GM19467 (cell line): Measurements from ENCODE around the gene SUMO3.

Experiments used
- ATAC-seq: cut with Tn5 transposase; IDR thresholded peaks from one replicate; pipeline ENCODE4 v1.9.1; 2021; ENCODE audit warnings: mild to moderate bottlenecking, moderate library complexity; ENCODE audit not compliant: unreplicated experiment

SUMO3 gene

DNA sequence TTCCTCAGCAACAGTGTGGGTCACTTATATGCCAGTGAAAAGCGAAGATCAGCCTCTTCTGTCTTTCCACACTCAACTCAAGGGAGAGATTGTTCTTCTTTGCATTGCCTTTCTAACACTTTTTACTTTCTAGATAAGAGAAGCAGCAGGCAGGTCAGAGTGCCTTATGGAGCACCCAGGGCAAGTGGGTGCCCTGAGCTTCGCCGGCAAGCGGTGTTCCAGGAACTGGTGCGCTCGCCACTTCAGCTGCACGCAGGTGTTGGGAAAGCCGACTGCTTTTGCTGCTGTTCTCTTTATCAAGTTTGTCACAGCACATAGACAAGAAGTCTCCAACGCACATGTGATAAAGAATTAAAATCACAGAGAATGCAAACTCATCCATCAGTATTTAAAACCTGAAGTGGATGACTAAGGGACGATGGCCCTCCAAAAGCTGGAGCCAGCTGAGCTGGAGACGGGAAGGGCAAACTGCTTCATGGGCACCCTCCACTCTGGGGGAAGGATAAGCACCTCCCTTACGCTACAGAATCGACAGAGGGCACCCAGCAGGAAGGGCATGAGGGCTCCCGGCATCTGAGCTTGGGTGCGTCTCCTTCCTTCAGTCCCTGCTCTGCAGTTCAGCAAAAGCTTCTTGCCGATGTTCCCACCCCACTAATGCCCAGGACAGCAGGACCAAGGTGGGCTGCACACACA is 36.9 kb downstream of the SUMO3 start:
- no peak for ATAC-seq

DNA sequence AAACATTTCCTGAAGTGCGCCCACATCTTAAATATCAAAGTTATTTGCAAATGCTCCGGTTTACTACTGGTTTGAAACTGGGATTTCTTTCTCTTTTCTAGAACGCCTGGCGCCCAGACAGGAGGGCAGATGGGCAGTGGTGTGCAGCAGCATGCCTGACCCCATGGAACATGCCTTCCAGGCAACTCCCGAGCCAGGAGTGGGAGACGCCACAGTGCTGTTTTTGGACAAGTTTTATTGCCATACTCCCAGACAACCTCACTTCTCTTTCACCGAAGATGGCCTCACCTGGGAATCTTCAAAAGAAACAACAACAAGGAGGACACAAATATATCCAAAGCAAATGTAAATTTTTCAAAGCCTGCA is 37.7 kb downstream of the SUMO3 start:
- no peak for ATAC-seq

DNA sequence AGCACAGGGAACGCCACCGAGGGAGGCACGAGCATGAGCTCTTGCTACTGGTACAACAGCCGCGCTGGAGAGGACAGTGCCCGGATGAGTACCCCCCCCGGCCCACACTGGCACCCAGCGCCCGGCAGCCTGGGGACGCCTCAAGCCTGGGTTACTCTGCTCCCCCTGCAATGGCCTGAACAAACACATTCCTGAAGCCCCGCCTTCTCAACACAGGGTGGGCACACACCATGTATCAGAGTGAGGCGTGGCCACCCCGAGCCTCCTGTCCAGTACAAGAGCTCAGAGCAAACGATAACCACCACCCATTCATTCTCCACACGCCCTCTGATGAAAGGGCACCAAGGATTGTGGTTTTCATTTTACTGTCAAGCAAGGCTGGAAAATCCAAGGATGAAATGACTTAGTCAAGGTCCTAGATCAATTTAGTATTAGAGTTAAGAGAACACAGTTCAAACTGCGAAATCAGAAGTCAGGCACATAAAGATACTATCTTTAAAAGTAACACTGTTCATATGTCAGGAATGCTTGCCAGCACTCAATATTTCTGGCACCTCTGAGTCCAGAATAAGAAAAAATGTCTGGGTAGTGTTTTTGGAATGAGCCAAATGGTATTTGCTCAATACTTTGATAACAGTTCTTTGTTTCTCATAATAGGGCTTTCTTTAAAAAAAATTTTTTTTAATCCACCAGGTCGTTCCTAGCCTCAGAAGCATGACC is 38.3 kb downstream of the SUMO3 start:
- no peak for ATAC-seq

DNA sequence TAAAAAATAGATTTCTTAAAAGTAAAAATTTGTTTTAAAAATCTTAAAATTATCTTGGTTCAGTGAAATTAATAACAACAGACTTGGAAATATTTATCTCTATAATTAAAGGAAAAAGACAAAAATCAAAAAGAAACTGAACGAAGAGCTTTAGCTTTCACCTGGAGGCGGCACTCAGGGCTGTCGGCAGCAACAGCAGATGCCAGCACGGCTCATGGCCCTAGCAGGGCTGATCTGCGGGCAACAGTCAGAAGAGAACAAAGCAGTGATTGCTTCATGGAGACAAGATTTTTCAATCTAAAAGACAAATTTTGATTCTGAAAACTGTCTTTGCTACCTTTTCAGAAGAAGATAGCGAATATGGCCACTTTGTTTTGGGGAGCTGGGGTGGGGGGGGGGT is 38.9 kb downstream of the SUMO3 start:
- ATAC-seq: no peak

DNA sequence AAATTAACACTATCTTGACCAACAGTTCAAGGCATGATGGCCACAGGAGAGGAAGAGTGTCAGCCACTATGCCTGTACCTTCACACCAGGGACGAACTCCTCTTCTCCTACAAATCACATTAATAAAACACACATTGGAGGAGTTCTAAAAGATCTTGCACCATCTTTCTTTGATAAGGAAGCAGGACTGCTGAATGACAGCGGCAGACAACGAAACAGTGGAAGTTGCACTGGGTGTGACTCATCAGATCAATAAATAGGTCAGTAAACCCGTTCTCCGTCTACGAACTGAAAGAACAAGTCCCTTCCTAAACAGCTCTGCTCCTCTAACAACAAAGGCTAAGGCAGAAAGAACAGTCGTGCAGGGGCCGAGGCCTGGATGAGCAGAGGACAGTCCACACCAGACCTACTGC is 39.4 kb downstream of the SUMO3 start:
- no peak for ATAC-seq

DNA sequence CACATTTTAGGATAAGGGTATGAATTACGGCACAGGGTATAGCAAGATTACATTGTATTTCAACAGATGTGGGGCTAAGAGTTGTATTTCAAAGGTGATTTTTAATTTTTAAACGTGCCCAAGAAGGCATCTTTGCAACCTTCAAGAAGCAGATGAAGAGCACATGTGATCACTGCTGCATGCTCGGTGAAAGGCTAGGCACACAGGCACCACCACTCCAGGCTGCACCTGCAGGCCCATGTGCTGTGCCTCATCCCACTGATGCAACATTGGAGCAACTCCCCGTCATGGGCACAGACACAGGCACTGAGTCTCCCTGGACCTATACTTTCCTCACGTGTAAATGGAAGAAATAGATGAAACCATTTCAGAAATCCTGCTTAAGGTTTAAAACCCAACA is 39.8 kb downstream of the SUMO3 start:
- ATAC-seq: no peak

DNA sequence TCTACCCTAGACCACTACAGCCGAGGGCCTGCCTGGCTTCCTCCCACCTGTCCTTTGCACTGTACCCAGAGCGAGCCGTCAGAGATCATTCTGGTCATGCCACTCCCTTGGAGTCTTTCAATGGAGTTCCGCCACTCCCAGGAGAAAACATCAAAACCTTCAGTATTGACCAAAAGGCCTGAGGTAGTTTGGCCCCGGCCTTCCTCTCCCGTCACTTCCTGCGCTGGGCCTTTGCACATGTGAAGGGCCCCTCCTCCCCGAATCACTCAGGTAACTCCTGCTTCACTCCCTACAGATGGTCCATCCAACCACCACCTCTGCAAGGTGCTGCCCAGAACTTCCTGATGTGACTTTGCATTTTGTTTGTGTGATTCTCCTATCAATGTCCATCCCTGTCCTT is 42.9 kb downstream of the SUMO3 start:
- ATAC-seq: no peak

DNA sequence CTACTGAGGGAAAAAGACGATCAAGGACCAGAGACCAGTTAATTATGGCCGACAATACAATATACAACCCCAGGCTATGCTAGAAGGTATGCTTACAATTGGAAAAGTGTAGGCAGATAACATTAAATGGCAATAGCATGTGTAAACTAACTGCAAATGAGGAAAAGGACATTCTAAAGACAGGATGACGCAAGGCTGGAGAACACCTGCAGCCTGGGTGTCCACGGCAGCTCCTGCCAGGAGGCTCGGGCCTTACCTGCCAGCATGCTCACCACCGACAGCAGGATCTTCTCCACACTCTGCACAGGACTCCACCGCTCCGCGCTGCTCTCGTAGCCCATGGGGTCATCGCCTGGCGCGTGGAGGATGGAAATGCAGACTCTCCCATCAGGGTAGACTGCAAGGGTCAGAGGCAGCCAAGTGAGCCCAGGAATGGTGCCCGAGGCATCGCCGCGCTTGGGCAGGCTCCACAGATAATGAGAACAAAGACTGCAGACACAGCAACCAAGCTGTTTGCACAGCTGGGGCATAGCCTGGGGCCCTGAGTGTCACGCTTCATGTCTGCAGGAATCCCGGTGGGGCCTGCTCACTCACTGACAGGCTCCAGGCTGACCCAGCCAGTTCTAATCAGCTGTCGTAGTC is 44.5 kb downstream of the SUMO3 start:
- no peak for ATAC-seq

DNA sequence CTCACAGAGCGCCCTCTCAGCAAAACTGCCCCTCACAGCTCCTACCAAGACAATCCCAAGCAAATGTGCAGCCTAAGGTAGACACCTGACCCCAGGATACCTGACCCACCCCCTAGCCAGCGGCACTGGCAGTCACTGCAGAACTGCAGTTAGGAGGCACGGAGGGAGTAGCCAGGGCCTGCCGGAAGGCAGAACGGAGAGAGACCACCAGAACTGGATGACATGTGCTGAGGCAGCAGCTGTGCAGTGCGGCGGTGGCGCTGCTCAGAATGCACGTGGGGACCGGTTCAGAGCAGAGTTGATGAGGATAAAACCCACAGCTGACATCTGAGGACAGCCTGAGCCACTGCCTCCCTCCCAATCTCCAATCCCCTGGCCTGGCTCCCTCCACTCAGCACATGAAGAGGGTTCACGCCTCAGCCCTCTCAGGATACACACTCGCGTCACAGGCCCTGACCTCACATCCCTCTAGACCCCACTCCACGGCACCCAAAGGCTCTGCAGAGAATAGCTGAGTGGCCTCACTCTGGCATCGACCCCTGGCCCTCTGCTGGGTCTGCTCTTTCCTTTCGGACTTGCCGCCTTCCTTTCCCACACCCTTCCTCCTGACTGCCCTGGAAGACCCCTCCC is 45.9 kb downstream of the SUMO3 start:
- no peak for ATAC-seq

DNA sequence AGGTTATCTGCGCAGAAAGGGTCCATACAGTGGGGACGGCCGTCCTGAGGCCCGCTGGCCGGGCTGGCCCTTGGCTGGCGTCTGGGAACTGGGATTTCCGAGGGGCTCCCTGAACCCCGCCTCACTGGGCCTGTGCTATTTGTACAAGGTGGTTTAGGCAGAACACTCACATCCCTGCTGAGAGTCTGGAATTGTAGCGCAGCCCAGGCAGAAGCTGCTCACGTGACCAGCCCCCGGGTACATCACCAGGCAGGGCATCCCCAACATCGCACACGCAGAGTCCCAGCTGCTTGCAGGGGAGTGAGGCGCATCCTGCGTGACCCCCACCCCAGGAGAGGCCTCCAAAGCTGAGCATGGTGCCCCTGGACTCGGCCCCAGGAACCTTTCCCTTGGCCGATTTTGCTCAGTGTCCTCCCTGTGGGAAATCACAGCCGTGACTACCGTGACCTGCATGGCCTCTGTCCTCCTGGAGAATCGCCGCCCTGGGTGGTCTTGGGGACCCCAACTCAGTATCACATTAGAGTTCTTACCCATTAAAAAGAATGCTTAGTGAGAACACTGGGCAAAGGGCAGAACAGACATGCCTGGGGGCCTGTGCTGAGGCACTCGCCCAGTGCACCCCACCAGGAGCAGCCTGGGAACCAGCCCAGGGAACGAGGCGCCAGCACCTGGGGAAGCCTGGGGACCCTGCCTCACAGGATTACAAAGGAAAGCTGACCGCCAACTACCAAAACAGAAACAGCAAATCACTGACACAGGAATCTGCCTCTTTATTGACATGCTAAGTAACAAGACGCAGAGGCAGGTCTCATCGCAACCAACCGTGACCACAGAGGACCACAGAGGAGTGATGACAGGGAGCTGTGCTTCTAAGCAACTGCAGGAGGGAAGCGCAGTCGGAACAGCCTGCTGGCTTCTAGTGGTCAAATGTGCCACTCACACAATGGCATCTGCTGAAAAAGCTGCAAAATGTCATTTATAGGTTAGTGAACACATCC is 49.7 kb downstream of the SUMO3 start:
- no peak for ATAC-seq

DNA sequence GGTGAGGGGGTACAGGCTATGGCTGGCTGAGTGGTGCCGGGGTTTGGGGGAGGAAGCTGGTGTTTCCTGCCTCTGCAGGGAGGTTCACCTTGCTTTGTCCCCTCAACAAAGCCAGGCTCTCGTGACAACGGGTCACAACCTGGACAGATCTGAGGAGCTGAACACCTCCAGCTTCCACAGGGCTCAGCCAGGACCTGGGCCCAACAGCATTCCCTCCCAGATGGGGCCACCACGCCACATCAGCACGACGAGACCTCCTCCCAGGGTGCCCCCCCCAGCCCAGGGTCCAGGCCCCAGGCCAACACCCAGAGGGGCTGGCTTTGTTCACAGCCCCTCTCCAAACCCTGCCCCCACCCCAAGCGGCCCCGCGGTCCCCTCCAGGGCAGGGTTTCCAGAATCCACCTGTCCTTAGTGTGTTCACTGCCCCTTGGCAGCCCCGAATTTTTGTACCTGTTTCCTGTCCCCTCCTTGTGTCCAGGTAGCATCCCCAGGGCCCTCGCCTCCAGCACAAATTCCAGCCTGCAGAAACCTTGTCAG is 51.0 kb downstream of the SUMO3 start:
- ATAC-seq: no peak

DNA sequence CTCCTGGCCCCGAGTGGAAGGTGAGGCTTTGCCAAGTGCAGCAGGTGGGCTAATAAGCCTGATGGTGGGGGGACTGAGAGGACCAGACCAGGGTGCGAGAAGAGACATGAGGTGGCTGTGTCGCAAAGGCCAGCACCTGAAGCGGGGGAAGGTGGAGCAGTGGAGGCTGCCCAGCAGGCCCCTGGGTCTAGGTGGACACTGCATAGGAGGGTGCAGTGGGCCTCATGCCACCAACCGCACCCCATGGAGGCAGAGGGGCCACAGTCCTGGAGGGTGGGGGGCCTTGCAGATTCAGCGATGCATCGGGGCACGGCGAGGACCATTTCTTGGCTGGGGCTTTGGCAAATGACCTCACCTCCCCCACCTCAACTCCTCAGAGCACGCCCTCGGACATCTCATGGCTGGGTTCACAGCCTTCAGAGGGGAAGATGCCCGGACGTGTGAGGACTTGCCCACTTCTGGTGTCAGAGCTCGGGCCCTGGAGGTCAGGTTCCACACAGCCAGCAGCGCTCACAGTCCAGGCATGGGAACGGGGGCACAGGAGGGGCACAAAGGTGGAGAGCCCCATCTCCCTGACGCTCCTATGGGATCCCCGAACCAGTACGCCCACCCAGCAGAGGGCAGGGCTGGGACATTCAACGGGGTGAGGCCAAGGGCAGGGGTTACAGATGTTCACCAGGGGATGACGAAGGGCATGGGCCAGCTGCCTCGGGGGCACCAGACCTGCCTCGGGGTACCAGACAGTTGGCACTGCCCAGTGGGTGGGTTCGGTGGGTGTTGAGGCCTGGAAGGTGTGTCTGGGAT is 51.6 kb downstream of the SUMO3 start:
- no peak for ATAC-seq

DNA sequence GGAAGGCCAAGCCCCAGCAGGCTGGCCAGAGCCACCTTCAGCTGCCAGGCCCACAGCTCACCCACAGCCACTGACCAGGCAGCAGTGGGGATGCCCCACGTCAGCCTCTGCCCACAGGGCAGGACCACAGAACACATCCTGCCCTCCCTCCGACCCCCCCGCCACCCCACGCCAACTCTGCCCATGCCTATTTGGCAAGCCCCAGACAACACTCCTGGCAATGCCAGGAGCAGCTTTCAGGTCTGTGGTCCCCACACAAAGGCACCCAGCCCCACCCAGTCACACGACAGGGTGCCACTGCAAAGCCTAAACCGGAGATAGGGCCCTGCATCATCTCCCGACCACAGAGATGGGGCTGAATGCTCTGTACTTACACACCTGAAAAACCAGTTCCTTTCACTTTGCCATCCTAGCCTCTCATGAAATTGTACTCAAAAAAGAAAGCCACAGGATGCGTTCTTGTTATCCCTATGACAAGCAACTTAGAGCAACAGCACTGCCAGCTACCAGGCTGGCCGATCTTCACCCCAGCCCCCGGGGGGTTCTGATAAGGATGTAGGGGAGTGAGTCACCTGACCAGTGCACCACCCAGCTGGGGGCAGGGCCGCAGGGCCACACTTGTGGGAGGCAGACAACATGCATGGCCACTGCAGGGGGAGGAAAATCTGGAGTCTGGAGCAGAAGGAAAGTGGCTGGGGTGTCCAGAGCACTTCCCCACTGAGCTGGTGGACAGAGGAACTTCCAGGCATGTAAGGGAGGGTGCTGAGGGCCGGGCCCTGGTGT is 52.4 kb downstream of the SUMO3 start:
- no peak for ATAC-seq

DNA sequence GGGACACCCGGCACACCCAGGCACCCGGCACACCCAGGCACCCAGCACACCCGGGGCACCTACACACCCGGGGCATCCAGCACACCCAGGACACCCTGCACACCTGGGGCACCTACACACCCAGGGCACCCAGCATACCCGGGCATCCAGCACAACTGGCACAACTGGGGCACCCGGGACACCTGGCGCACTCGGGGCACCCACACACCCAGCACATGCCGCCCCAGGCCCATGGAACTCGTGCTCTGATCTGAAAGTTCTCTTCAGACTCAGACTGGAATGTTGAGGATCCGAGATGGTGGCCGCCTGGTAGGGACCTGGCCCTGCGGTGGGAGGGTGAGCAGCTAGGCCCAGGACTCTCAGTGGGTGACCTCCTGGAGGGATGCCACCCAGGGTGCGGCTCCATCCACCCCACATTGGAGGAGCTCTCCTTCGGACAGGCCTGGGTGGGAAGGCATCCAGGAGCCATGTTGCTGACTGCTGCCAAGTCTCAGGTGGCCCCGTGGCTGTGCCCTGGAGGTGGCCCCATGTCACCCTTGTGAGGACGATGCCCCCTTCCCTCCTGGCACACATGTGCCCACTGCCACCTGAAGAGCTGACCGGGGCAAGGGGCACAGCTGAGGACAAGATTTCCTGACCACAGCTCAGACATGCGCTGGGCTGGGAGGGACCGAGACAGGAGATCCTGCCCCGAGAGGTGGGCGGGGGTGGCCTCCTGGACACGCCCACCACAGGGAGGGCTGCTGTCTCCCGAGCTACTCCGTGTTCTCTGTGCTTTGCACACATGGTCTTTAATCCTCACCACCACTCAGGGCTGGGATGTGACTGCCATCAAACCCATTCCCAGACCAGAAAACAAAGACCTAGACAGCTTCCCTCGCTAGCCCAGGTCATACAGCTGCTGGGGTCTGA is 53.3 kb downstream of the SUMO3 start:
- ATAC-seq: no peak

DNA sequence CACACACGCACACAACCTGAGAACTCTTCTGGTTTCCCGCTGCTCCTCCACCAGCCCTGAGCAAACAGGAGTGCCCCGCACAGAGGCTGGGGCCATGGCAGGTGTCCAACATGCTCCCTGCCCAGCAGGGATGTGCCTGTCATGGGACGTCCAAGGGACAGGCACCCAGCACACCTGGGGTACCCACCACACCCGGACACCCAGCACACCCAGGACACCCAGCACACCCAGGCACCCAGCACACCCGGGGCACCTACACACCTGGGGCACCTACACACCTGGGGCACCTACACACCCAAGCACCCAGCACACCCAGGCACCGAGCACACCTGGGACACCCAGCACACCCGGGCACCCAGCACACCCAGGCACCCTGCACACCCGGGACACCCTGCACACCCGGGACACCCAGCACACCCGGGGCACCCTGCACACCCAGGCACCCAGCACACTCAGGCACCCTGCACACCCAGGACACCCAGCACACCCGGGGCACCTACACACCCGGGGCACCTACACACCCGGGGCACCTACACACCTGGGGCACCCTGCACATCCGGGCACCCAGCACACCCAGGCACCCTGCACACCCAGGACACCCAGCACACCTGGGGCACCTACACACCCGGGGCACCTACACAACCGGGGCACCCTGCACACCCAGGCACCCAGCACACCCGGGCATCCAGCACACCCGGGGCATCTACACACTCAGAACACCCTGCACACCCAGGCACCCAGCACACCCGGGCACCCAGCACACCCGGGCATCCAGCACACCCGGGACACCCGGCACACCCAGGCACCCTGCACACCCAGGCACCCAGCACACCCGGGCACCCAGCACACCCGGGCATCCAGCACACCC is 54.2 kb downstream of the SUMO3 start:
- ATAC-seq: no peak

DNA sequence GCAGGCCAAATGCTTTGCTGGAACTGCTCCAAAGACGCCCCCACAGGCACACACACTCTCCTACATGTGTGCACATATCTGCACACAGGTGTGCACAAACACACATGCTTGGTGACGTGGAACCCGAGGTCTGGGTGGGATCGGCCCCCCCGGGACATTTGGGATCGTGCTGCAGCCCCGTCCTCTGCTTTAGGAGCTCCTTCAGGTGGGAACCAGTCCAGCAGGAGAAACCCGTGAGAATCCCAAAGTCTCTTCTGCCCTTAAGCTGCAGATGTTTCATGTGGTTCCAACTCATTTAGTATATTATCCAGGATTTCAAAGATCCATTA is 54.8 kb downstream of the SUMO3 start:
- no peak for ATAC-seq
